ENCODE data around the gene TRMT61A.

DNA sequence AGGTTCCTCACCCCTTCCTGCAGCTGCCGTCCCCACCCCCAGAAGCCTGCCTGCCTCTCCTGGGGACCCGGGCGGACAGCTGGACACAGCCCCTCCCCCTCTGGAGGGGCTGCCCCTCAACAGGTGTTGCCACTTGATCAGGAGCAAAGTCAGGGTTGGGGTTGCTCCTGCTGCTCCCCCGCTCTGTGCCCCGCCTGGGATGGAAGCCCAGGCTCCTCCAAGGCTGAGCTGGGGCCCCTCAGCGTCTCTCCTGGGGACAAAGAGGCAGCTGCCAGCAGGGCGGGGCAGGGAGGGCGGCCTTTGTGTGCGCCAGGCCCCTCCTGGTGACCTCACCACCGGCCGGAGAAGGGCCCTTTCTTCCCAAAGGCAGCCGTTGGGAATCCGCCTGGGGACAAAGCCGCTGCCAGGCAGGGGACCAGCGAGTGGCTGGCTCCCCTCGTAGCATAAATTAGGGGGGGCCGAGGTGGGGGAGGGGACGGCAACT lies 13.7 kb downstream of the TRMT61A start:
- TF ChIP-seq, protein P1, sequence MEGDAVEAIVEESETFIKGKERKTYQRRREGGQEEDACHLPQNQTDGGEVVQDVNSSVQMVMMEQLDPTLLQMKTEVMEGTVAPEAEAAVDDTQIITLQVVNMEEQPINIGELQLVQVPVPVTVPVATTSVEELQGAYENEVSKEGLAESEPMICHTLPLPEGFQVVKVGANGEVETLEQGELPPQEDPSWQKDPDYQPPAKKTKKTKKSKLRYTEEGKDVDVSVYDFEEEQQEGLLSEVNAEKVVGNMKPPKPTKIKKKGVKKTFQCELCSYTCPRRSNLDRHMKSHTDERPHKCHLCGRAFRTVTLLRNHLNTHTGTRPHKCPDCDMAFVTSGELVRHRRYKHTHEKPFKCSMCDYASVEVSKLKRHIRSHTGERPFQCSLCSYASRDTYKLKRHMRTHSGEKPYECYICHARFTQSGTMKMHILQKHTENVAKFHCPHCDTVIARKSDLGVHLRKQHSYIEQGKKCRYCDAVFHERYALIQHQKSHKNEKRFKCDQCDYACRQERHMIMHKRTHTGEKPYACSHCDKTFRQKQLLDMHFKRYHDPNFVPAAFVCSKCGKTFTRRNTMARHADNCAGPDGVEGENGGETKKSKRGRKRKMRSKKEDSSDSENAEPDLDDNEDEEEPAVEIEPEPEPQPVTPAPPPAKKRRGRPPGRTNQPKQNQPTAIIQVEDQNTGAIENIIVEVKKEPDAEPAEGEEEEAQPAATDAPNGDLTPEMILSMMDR (IDR thresholded peaks at IDR 0.05) = no peak
- TF ChIP-seq POLR2A (IDR thresholded peaks at IDR 0.05) = no peak

All from thyroid gland (tissue), 4 donors.